ENCODE results near the gene TTC28.

Gene TTC28

GRCh38 chr22:28102151-28102812 is 577.4 kb downstream of the TTC28 start:
- Histone ChIP-seq H3K4me2 (ENCODE audit: low read depth, low read length, poor library complexity, severe bottlenecking) (no peak overlapping the region), H3K4me3 (ENCODE audit: insufficient read depth, low read length, poor library complexity, severe bottlenecking) (no peak overlapping the region), H3K9ac (ENCODE audit: low read length) (no peak overlapping the region), H3K27me3 (ENCODE audit: low read length) (no peaks in the 10 kb centered on the region), H4K20me1 (ENCODE audit: low read depth, low read length) (no peaks in the 10 kb centered on the region), H3F3A (ENCODE audit: insufficient read depth) (no peaks in the 10 kb centered on the region), H3K9me3 (ENCODE audit: insufficient read depth, low read length) (no peaks in the 10 kb centered on the region), H3K9me2 (replicated peaks; ENCODE audit: insufficient read depth, low read length) (no peaks in the 10 kb centered on the region), H3K27ac (ENCODE audit: low read depth, low read length) (no peak overlapping the region), H3K36me3 (ENCODE audit: low read length) (no peaks in the 10 kb centered on the region), H2AFZ (ENCODE audit: low read depth, low read length, severe bottlenecking) (no peak overlapping the region), H3K79me2 (ENCODE audit: insufficient read depth, low read length) (no peaks in the 10 kb centered on the region)
- TF ChIP-seq CTCF (IDR thresholded peaks at IDR 0.05; ENCODE audit: insufficient read depth, low read length, poor library complexity, severe bottlenecking) = no peak
- no peak for TF ChIP-seq EZH2phosphoT487 (conservative IDR thresholded peaks at IDR 0.05; ENCODE audit: low read length)

DNA sequence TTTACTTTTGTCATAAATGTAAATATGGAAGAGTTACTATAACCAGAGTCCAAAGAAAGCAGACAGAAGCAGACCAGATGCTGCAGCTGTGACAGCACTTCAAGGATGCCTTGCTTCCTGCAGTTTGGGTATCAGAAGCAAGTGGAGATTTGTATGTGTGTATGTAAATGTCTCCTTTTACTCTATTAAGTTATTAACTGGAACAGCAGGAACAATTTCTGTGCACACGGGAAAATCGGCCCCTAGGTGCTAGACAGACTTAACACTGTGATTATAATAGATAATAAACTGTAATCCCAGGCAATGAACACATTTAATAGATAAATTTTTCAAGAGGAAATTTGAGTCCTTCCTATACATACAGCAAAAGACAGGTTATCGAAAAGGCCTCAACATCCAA is 582.0 kb downstream of the TTC28 start:
- no peaks in the 10 kb centered on the region for H3F3A ChIP-seq (ENCODE audit: insufficient read depth)
- no peak overlapping the region for H3K4me2 ChIP-seq (ENCODE audit: low read depth, low read length, poor library complexity, severe bottlenecking)
- H2AFZ ChIP-seq (ENCODE audit: low read depth, low read length, severe bottlenecking) = no peak overlapping the region
- no peaks in the 10 kb centered on the region for H4K20me1 ChIP-seq (ENCODE audit: low read depth, low read length)
- H3K4me3 ChIP-seq (ENCODE audit: insufficient read depth, low read length, poor library complexity, severe bottlenecking) = no peak overlapping the region
- H3K36me3 ChIP-seq (ENCODE audit: low read length) = no peaks in the 10 kb centered on the region
- TF ChIP-seq EZH2phosphoT487 (conservative IDR thresholded peaks at IDR 0.05; ENCODE audit: low read length) = no peak
- TF ChIP-seq CTCF (IDR thresholded peaks at IDR 0.05; ENCODE audit: insufficient read depth, low read length, poor library complexity, severe bottlenecking) = no peak
- H3K9me3 ChIP-seq (ENCODE audit: insufficient read depth, low read length) = no peaks in the 10 kb centered on the region
- H3K9me2 ChIP-seq (replicated peaks; ENCODE audit: insufficient read depth, low read length) = no peaks in the 10 kb centered on the region
- H3K79me2 ChIP-seq (ENCODE audit: insufficient read depth, low read length) = no peaks in the 10 kb centered on the region
- H3K27me3 ChIP-seq (ENCODE audit: low read length) = no peaks in the 10 kb centered on the region
- H3K9ac ChIP-seq (ENCODE audit: low read length) = no peak overlapping the region
- H3K27ac ChIP-seq (ENCODE audit: low read depth, low read length) = no peak overlapping the region

- Histone ChIP-seq H3K79me2 (ENCODE audit: insufficient read depth, low read length) (no peaks in the 10 kb centered on the region), H3K9ac (ENCODE audit: low read length) (no peak overlapping the region), H4K20me1 (ENCODE audit: low read depth, low read length) (no peaks in the 10 kb centered on the region), H3K4me3 (ENCODE audit: insufficient read depth, low read length, poor library complexity, severe bottlenecking) (no peak overlapping the region), H3K27me3 (ENCODE audit: low read length) (no peaks in the 10 kb centered on the region), H3K27ac (ENCODE audit: low read depth, low read length) (no peak overlapping the region), H2AFZ (ENCODE audit: low read depth, low read length, severe bottlenecking) (no peak overlapping the region), H3F3A (ENCODE audit: insufficient read depth) (no peaks in the 10 kb centered on the region), H3K4me2 (ENCODE audit: low read depth, low read length, poor library complexity, severe bottlenecking) (no peak overlapping the region), H3K36me3 (ENCODE audit: low read length) (no peaks in the 10 kb centered on the region), H3K9me2 (replicated peaks; ENCODE audit: insufficient read depth, low read length) (no peaks in the 10 kb centered on the region), H3K9me3 (ENCODE audit: insufficient read depth, low read length) (no peaks in the 10 kb centered on the region)
- TF ChIP-seq CTCF (IDR thresholded peaks at IDR 0.05; ENCODE audit: insufficient read depth, low read length, poor library complexity, severe bottlenecking) (no peak), EZH2phosphoT487 (conservative IDR thresholded peaks at IDR 0.05; ENCODE audit: low read length) (no peak)
These were observed 583.5 kb downstream of the TTC28 start for GRCh38 chr22:28096161-28096560.

Data from SU-DHL-6 (cell line).